GM12801 (cell line): ENCODE results near the gene GLCE.

ENCODE experiments used
- TF ChIP-seq, protein P1 (sequence below): IDR thresholded peaks from one replicate; pipeline ENCODE4 v1.5.1; 2011; ENCODE audit warnings: control low read depth; ENCODE audit not compliant: insufficient read length; ENCODE audit errors: extremely low read depth

Gene GLCE

DNA sequence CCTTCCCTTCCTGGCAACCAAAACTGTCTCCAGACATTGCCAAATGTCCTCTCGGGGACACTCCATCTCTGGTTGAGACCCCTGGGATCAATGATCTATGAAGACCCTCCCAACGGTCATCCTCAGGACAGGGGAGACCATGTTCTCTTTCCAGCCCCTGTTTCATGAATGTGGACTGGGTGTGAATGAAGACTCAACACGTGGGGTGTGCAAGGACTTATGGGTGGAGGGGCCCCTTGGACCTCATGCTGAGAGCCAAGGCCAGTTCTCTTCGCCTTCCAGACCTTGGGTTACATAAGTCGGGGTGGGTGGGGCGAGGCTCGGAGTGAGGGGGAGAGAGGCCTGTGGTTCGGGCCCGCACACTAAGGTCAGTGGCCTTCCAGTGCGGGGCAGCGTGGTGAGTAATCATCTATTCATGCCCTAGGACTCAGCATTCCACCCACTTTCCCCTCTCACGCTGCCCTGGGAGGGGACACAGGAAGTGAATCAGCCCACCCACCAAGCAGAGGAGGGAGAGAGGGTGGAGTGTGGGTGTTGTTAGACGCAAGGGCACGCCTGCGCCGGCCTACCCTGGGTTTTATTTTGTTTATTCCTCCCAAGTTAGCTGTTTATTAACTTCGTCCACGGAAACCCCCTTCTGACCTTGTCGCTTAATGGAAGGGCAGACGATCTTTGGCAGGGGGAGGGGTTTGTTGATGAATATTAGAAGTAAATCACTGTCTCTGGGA is 144.9 kb downstream of the GLCE start:
- TF ChIP-seq, protein P1, sequence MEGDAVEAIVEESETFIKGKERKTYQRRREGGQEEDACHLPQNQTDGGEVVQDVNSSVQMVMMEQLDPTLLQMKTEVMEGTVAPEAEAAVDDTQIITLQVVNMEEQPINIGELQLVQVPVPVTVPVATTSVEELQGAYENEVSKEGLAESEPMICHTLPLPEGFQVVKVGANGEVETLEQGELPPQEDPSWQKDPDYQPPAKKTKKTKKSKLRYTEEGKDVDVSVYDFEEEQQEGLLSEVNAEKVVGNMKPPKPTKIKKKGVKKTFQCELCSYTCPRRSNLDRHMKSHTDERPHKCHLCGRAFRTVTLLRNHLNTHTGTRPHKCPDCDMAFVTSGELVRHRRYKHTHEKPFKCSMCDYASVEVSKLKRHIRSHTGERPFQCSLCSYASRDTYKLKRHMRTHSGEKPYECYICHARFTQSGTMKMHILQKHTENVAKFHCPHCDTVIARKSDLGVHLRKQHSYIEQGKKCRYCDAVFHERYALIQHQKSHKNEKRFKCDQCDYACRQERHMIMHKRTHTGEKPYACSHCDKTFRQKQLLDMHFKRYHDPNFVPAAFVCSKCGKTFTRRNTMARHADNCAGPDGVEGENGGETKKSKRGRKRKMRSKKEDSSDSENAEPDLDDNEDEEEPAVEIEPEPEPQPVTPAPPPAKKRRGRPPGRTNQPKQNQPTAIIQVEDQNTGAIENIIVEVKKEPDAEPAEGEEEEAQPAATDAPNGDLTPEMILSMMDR: no peak

DNA sequence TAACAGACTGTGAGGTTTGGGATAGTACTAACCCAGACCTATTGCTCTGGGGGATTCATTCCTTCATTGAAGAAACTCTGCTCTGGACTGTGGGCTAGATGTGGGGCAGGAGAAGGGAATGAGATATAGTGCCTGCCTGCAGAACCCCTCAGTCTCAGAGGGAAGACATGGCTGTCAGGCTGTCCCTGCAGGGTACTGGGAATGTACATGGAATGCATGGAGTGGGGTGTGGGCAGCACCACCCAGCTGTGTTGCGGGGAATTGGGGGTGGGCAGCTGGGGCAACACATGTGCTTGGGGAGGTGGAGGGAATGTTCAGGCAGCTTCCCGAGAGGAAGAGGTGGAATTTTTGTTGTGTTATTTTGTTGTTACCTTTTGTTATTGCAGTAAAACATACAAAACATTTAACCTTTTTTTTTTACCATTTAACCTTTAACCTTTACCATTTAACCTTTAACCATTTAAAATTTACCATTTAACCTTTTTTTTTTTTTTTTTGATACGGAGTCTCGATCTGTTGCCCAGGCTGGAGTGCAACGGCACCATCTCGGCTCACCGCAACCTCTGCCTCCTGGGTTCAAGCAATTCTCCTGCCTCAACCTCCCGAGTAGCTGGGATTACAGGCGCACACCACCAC is 145.6 kb downstream of the GLCE start:
- TF ChIP-seq, protein P1: no peak

DNA sequence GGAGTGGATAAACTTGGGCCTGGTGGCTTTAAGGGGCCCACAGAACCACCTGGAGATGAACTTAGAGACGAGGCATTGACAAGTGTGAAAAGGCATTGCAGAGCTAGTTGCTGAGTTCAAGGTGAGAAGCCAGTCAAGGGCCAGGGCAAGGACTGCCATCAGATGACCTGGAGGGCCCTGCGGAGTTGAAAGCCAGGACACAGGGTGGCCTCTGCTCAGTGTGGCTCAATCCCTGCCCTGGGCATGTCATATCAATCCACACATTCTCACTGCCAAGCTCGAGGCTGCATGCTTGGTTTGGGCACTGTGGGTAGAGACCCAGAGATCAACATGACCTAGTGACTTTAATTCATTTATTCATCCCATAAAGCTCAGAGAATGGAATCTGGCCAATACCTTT is 147.5 kb downstream of the GLCE start:
- TF ChIP-seq, protein P1: no peak

DNA sequence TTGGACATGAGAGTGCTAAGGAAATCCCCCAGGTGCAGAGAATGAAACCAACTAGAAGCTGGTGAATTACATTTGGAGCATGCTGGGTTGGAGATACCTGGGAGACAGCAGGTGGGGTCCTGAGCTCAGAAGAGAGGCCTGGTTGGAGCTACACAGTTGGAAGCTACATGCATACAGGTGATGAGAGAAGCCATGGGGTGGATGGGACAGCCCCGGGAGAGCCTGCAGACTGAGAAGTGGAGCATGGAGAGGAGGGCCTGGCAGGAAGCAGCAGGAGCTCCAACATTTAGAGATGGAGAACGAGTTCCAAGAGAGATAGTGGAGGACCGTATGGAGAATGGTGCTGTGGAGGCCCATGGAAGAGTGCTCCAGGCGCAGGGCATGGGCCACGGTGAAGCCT is 148.5 kb downstream of the GLCE start:
- TF ChIP-seq, protein P1: no peak

DNA sequence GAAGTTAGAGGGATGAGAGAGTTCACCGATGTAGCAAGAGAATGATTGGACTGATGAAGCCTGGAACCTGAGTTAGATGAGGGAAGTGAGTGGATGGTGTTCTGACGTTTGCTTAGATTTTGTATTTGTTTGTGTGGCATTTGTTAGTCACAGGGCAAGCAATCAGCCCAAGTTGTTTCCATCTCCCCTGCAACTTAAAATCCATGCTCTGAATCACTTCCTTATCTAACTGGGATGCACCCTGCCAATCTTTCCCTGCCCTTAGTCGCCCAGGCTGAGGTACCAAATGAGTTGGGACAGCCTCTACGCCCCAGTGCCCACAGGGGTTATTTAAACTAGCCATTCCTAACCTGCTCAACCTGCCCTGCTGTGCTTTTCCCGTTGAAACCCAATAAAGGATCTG is 150.9 kb downstream of the GLCE start:
- TF ChIP-seq, protein P1: no peak

DNA sequence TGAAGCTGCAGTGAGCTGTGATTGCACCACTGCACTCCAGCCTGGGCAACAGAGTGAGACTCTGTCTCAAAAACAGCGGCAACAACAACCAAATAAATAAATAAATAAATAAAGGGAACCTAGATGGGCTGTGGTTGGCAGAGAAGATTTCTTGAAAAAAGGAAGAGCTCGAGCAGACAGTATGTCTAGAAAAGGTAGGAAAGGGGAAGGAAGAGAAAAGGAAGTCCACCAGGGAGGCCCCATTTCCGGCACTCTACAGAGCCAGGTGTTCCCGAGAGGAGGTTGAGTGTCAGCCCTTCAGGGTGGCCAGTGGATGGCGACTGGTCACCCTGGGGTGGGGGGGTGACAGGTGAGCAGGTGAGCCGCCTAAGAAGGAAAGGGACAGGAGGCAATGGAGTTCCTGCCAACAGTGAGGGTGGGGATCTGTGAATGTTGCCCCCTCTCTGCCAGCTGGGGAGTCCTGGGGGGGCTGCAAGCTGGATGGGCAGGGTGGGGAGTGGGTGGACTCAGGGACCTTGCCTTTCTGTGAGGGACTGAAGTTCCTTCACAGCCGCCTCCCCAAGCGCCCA is 153.1 kb downstream of the GLCE start:
- TF ChIP-seq, protein P1: no peak

DNA sequence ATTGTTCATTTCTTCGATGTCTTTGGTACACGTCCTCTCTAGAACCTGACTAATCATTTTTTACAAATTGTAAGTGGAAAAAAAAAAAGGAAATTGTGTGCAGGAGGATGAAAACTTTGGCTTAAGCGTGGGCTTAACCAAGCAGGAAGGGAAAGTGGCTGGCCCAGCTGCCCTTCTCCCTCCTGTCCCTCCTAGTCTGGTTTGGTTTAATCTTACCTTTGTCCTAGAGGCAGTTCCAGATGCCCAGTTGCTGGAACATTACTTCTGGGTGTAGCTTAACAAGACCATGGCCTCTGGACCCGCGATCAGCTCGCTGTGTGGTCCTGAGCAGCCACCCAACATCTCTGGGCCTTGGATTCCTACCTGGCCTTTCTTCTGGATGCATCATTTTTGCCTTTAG is 153.7 kb downstream of the GLCE start:
- TF ChIP-seq, protein P1: no peak
